Adrenal gland (tissue), 12 donors: ENCODE measurements around the gene TIGD3. TPM values are rescaled to one million over a fixed set of nuclear protein-coding genes. Genes with fewer than 3 reads are reported as not detected.

ENCODE experiments used
- DNase-seq, 7 donors: peaks; one replicate each; pipeline ENCODE4 v3.0.0-alpha.2; 2019 to 2020
- H3K27ac ChIP-seq, 5 donors: fragments of 200-600 bp; sonication (generic) in 4 of 5; 1 replicate in 3 of 5; 2 replicates in 2 of 5; pipeline versions ENCODE4 v1.5.1 to v1.8.0; 2016 to 2020; ENCODE audit warnings: mild to moderate bottlenecking in 1 of 5
- H3K27me3 ChIP-seq: fragments of 200-600 bp; 2 replicates; pipeline ENCODE4 v1.8.0; 2021
- H3K36me3 ChIP-seq, 2 donors: fragments of 200-600 bp; replicated peaks in 1 of 2; 1 replicate in 1 of 2; 2 replicates in 1 of 2; pipeline versions ENCODE4 v1.5.1 to v1.8.0; 2018 to 2022
- H3K4me1 ChIP-seq, 2 donors: fragments of 200-600 bp; replicated peaks in 1 of 2; 1 replicate in 1 of 2; 2 replicates in 1 of 2; pipeline versions ENCODE4 v1.5.1 to v1.8.0; 2018 to 2021
- H3K4me3 ChIP-seq, 4 donors: fragments of 200-600 bp; sonication (generic) in 3 of 4; one replicate each; pipeline ENCODE4 v1.5.1; 2016 to 2018
- H3K9me3 ChIP-seq, 3 donors: fragments of 200-600 bp; sonication (generic) in 1 of 3; replicated peaks in 1 of 3; 1 replicate in 2 of 3; 2 replicates in 1 of 3; pipeline versions ENCODE4 v1.5.1 to v1.8.0; 2016 to 2021
- CTCF ChIP-seq, 6 experiments: fragments of 450-650 bp in 4 of 6; fragments of 200-600 bp in 2 of 6; sonication (generic) in 1 of 6; IDR thresholded peaks; 1 replicate in 5 of 6; 2 replicates in 1 of 6; pipeline versions ENCODE4 v1.5.1 to v1.8.0; 2016 to 2021; ENCODE audit warnings: antibody characterized with exemption in 6 of 6, mild to moderate bottlenecking in 2 of 6, moderate library complexity in 1 of 6
- POLR2A ChIP-seq, 2 donors: fragments of 450-650 bp; IDR thresholded peaks; one replicate each; pipeline ENCODE4 v1.6.1; 2017; ENCODE audit warnings: antibody characterized with exemption in 2 of 2, mild to moderate bottlenecking in 2 of 2, moderate library complexity in 1 of 2
- WGBS, 4 donors: extraction: QIAGEN DNeasy Blood & Tissue Kit in 2 of 4; methylation state at CpG; one replicate each; pipeline versions ENCODE4 v1.1.5 to v1.1.7; 2013 to 2017; 5-methylcytosine and 5-hydroxymethylcytosine counted together
- intact Hi-C, 2 donors: fragments of 100-400 bp; cut with DNase I; formaldehyde crosslinking; loops; one replicate each; pipeline versions ENCODE4 v1.14.1 to v1.15.0; 2022 to 2023
- polyA plus RNA-seq, 3 donors: library from polyadenylated mRNA; stranded (reverse); fragments of 200-250 nt in 2 of 3; fragments of 350-450 nt in 1 of 3; fragmentation: Illumina TruSeq in 1 of 3; extraction: RNeasy Lipid Tissue Mini Kit (QIAGEN cat#74804) in 1 of 3; gene quantifications; one replicate each; pipeline ENCODE4 v1.2.3, GENCODE V29; 2013 to 2014
- total RNA-seq, 9 donors: library from RNA; depleted of rRNA in 4 of 9; stranded (reverse); fragments of >200 nt in 4 of 9; fragments of 120-200 nt in 1 of 9; fragmentation: NEBNext Ultra II Directional in 1 of 9; extraction: Animal tissue kit (Norgen Biotek cat#: 25700) in 1 of 9; gene quantifications; one replicate each; pipeline versions ENCODE4 v1.1.0 to v1.2.4, GENCODE V29; 2013 to 2023
- donor health status: healthy with polysubstance abuse.
- donor health status: Bipolar disorder and iron deficiency.
- donor health status: DM: yes; HTN: yes; CAD: no.
- donor health status: DM: no; HTN: no; CAD: no.
- donor health status: DM: no; HTN: no; CAD: no.
- donor health status: DM: yes; HTN: yes; CAD: no.

Gene TIGD3
- total and polyA plus RNA-seq, 12 donors = 0.11 to 0.96 (median 0.33) TPM; not detected in 1

GRCh38 chr11:65316227-65317024 is 38.1 kb upstream of the TIGD3 start:
- TF ChIP-seq CTCF (IDR thresholded peaks at IDR 0.05) (no peak), POLR2A (IDR thresholded peaks at IDR 0.05) (no peak)
- no peak for DNase-seq
- H3K4me3 ChIP-seq = peak overlapping the region in 1 of 4 donors; percentile 78
- intact Hi-C loops = no loop called here
- WGBS, 4 donors = 37 to 59% (median 48%) methylated on average over 7 to 20 of the region's 20 CpGs
- peaks cover 0 to 8% of the 10 kb centered on the region in 2 donors for H3K36me3 ChIP-seq
- H3K27ac ChIP-seq = peak overlapping the region; percentile 12 to 93 (median 35)
- H3K9me3 ChIP-seq = no peaks in the 10 kb centered on the region
- peaks cover 13 to 17% of the 10 kb centered on the region in 2 donors for H3K4me1 ChIP-seq
- H3K27me3 ChIP-seq = no peaks in the 10 kb centered on the region

- Histone ChIP-seq H3K4me3 (peak overlapping the region in 1 of 4 donors; percentile 78), H3K27ac (peak overlapping the region in 3 of 5 donors; percentile 35 to 93 (median 79))
Measured at GRCh38 chr11:65317025-65317786, 37.3 kb upstream of the TIGD3 start.

GRCh38 chr11:65320386-65321075 is 34.0 kb upstream of the TIGD3 start:
- no peak for TF ChIP-seq CTCF (IDR thresholded peaks at IDR 0.05)
- TF ChIP-seq POLR2A (IDR thresholded peaks at IDR 0.05) = no peak
- no peaks in the 10 kb centered on the region for H3K9me3 ChIP-seq
- H3K4me1 ChIP-seq = peaks cover under 1 to 5% of the 10 kb centered on the region in 2 donors
- no peaks in the 10 kb centered on the region for H3K27me3 ChIP-seq
- DNase-seq = no peak
- WGBS, 4 donors = 79 to 86% (median 83%) methylated on average over 15 to 22 of the region's 22 CpGs
- intact Hi-C loops = no loop called here
- peaks cover 0 to 13% of the 10 kb centered on the region in 2 donors for H3K36me3 ChIP-seq
- H3K4me3 ChIP-seq = no peak overlapping the region
- no peak overlapping the region for H3K27ac ChIP-seq

More at GRCh38 chr11:65317025-65317786, 37.3 kb upstream of the TIGD3 start:
- 47 to 77% (median 58%) methylated on average over 3 to 13 of the region's 13 CpGs for WGBS, 4 donors
- peaks cover 13 to 17% of the 10 kb centered on the region in 2 donors for H3K4me1 ChIP-seq
- no peaks in the 10 kb centered on the region for H3K9me3 ChIP-seq
- H3K27me3 ChIP-seq = no peaks in the 10 kb centered on the region
- TF ChIP-seq CTCF (IDR thresholded peaks at IDR 0.05) = no peak
- H3K36me3 ChIP-seq = peaks cover 0 to 13% of the 10 kb centered on the region in 2 donors
- DNase-seq = peak; percentile 51 to 86 (median 62)
- intact Hi-C loops = no loop called here

GRCh38 chr11:65321076-65321475 is 33.5 kb upstream of the TIGD3 start:
- Histone ChIP-seq H3K9me3 (no peaks in the 10 kb centered on the region), H3K4me1 (no peaks in the 10 kb centered on the region), H3K27ac (peak overlapping the region in 1 of 5 donors; percentile 11), H3K36me3 (peaks cover 0 to 13% of the 10 kb centered on the region in 2 donors), H3K4me3 (no peak overlapping the region), H3K27me3 (no peaks in the 10 kb centered on the region)
- 70 to 87% (median 82%) methylated on average over 3 to 15 of the region's 15 CpGs for WGBS, 4 donors
- DNase-seq = no peak
- TF ChIP-seq POLR2A (IDR thresholded peaks at IDR 0.05) = no peak
- TF ChIP-seq CTCF (IDR thresholded peaks at IDR 0.05) = no peak
- intact Hi-C loops = no loop called here
